HG03378 (cell line): ENCODE data around the gene DDX6.

Experiments
- ATAC-seq: cut with Tn5 transposase; IDR thresholded peaks from one replicate; pipeline ENCODE4 v1.9.1; 2021; ENCODE audit warnings: mild to moderate bottlenecking, moderate library complexity; ENCODE audit not compliant: unreplicated experiment

Gene DDX6

DNA sequence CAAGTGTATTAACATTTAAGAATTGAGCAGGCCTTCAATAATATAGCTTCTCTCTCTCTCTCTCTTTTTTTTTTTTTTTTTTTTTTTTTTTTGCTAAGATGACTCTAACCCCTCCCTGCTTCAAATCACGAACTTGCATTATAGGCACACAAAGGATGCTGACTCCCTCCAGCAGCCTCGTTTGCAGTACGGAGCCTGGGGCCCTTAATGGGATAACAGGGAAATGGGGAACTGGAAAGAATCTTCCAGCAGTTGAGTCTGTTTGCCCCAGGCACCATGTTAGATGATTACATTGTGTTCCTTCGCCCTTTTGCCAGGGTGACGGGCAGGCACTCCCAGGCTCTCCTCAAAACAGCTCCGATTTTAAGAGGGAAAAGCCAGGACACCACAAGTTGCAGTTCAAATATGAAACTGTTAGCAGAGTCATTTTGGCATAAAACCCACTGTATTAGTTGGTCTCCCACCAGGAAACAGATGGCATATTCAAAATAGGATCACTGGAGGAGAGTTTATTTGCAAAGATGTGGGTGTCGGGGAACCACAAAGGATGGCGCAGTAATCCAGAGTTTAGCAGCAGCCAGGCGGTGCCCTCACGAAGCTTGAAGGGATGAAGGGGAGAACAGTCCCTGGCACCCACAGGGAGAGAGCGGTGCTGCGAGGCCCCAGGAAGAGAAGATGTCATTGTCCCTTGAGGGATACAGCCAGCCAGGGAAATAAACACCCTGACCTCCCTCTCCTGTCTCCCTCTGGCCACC lies 85.0 kb downstream of the DDX6 start:
- no peak for ATAC-seq

- no peak for ATAC-seq
Measured at GRCh38 chr11:118705111-118705741, 85.7 kb downstream of the DDX6 start.

DNA sequence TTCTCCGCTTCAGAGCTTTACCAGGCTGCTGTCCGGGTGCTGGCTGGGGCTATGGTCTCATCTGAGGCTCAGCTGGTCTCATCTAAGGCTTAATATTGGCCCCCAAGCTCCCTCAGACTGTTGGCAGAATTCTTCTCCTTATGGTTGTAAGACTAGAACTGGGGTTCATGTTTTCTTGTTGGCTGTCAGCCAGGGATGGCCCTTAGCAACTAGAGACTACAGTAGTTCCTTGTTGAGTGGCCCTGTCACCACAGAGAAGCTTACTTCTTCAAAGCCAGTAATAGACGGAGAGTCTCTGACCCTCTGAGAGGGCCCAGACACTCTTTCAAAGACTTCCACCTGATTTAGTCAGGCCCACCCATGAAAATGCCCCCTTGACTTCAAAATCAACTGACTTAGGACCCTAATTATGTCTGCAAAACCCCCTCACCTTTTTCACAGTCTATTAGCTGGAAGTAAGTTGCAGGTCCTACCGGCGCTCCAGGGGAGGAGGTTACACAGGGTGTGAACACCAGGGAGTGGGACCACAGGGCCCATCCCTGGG lies 87.3 kb downstream of the DDX6 start:
- ATAC-seq, result no peak

DNA sequence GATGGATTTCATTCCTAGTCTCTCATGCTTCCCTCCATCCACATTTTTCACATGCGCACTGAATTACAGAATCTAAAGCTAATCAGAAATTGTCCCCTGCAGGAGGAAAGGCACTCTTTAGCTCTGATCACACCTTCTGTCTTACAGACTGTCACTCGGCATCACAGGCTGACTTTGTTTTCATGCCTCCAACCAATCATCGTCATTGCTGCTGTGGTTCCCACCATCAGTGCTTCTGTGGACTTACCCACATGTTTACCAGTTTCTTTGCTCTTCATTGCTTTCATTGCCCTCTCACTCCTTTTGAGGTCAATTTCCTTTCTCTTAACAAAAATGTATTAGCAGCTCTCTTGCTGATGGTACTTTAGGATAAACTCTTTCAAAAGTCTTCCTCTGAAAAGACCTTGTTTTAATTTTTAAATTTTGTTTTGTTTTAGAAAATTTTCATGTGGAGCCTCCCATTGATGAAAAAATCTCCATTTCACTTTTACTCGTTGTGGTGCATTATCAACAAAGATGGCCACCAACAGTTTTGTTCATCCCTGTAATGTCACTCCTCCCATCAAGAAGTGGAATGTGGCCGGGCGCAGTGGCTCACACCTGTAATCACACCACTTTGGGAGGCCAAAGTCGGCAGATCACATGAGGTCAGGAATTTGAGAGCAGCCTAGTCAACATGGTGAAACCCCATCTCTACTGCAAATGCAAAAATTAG lies 91.3 kb downstream of the DDX6 start:
- ATAC-seq, result no peak
